GM18502 (cell line): Measurements from ENCODE around the gene COQ8A.
"Not testable (repeated sequence)": the region's sequence is repeated elsewhere in the genome, so short reads cannot be mapped to it uniquely, and the experiment has no call there.

Experiments
- ATAC-seq: cut with Tn5 transposase; IDR thresholded peaks from one replicate; pipeline ENCODE4 v1.9.1; 2021; ENCODE audit warnings: mild to moderate bottlenecking; ENCODE audit not compliant: unreplicated experiment, poor library complexity

Gene COQ8A

GRCh38 chr1:226950871-226951270 is 10.8 kb downstream of the COQ8A start:
- ATAC-seq = no peak

- no peak for ATAC-seq
Observed at GRCh38 chr1:226951286-226952117, 11.4 kb downstream of the COQ8A start.

- no peak for ATAC-seq
Observed at GRCh38 chr1:226952118-226952441, 12.0 kb downstream of the COQ8A start.

GRCh38 chr1:226953175-226953800 is 13.2 kb downstream of the COQ8A start:
- ATAC-seq = no peak

GRCh38 chr1:226954337-226954736 is 14.2 kb downstream of the COQ8A start:
- ATAC-seq = no peak

- ATAC-seq = no peak
Observed at GRCh38 chr1:226954777-226955176, 14.7 kb downstream of the COQ8A start.

- not testable (repeated sequence) for ATAC-seq
Observed at GRCh38 chr1:226955857-226956256, 15.8 kb downstream of the COQ8A start.

- no peak for ATAC-seq
Observed at GRCh38 chr1:226956942-226957713, 17.0 kb downstream of the COQ8A start.

GRCh38 chr1:226957714-226958113 is 17.6 kb downstream of the COQ8A start:
- ATAC-seq = no peak

GRCh38 chr1:226958300-226958699 is 18.2 kb downstream of the COQ8A start:
- ATAC-seq = no peak

GRCh38 chr1:226960256-226960655 is 20.2 kb downstream of the COQ8A start:
- ATAC-seq = no peak

GRCh38 chr1:226960944-226961765 is 21.1 kb downstream of the COQ8A start:
- ATAC-seq = no peak

- no peak for ATAC-seq
Observed at GRCh38 chr1:226962421-226963391, 22.6 kb downstream of the COQ8A start.

- no peak for ATAC-seq
Observed at GRCh38 chr1:226964068-226964425, 24.0 kb downstream of the COQ8A start.

- no peak for ATAC-seq
Observed at GRCh38 chr1:226964611-226965486, 24.8 kb downstream of the COQ8A start.

GRCh38 chr1:226965581-226966440 is 25.7 kb downstream of the COQ8A start:
- no peak for ATAC-seq

GRCh38 chr1:226966683-226967082 is 26.6 kb downstream of the COQ8A start:
- ATAC-seq = no peak
